GM13977 (cell line): ENCODE results near the gene MBD6.

Experiments
- DNase-seq: peaks from one replicate; pipeline ENCODE4 v3.0.0; 2012; ENCODE audit warnings: low spot score
- CTCF ChIP-seq: IDR thresholded peaks from 2 replicates; pipeline ENCODE4 v1.5.1; 2012; ENCODE audit warnings: mild to moderate bottlenecking, control low read depth; ENCODE audit not compliant: insufficient read depth; ENCODE audit errors: extremely low read depth, missing control alignments
- in situ Hi-C: fragments of 300-500 bp; cut with MboI; formaldehyde crosslinking; loops from one replicate; pipeline ENCODE4 v1.12.0; 2022; ENCODE audit warnings: low sequenced_read_pairs, low pct_unique_long_range_greater_than_20kb, mixed read lengths, inconsistent platforms; ENCODE audit not compliant: unreplicated experiment

Gene MBD6

GRCh38 chr12:57549909-57550640, 27.5 kb downstream of the MBD6 start, which contains the start of gene KIF5A:
Gene KIF5A, plus strand, starts transcription at chr12:57550044. Its CDS starts 228 bp downstream, at chr12:57550272.
- DNase-seq: peak; percentile 72
- in situ Hi-C loops: no loop called here

GRCh38 chr12:57550641-57551549, 28.3 kb downstream of the MBD6 start:
- DNase-seq: no peak
- no peak for TF ChIP-seq CTCF
- in situ Hi-C loops: no loop called here

More at GRCh38 chr12:57549909-57550640, 27.5 kb downstream of the MBD6 start, which contains the start of gene KIF5A:
- peak; percentile 32 for TF ChIP-seq CTCF

- TF ChIP-seq CTCF: no peak
- in situ Hi-C loops: no loop called here
- no peak for DNase-seq
Observed at GRCh38 chr12:57551637-57552305, 29.1 kb downstream of the MBD6 start.

- in situ Hi-C loops: no loop called here
- DNase-seq: no peak
- no peak for TF ChIP-seq CTCF
Observed at GRCh38 chr12:57552306-57552651, 29.7 kb downstream of the MBD6 start.

- TF ChIP-seq CTCF: no peak
Observed at GRCh38 chr12:57552835-57553313, 30.2 kb downstream of the MBD6 start.

GRCh38 chr12:57553343-57554202, 30.9 kb downstream of the MBD6 start:
- no peak for TF ChIP-seq CTCF
- no peak for DNase-seq
- in situ Hi-C loops: no loop called here

More at GRCh38 chr12:57552835-57553313, 30.2 kb downstream of the MBD6 start:
- no peak for DNase-seq
- in situ Hi-C loops: no loop called here
